Measurements from ENCODE around the gene TMEM125. TPM values are rescaled to one million over a fixed set of nuclear protein-coding genes. Genes with fewer than 3 reads are reported as not detected.

The TMEM125 gene
- total and polyA plus RNA-seq, 10 of the 15 experiments (the other 5 are each of a cell fraction or from before 2014, with no cell fraction given): 0.28 TPM; not detected in 9

DNA sequence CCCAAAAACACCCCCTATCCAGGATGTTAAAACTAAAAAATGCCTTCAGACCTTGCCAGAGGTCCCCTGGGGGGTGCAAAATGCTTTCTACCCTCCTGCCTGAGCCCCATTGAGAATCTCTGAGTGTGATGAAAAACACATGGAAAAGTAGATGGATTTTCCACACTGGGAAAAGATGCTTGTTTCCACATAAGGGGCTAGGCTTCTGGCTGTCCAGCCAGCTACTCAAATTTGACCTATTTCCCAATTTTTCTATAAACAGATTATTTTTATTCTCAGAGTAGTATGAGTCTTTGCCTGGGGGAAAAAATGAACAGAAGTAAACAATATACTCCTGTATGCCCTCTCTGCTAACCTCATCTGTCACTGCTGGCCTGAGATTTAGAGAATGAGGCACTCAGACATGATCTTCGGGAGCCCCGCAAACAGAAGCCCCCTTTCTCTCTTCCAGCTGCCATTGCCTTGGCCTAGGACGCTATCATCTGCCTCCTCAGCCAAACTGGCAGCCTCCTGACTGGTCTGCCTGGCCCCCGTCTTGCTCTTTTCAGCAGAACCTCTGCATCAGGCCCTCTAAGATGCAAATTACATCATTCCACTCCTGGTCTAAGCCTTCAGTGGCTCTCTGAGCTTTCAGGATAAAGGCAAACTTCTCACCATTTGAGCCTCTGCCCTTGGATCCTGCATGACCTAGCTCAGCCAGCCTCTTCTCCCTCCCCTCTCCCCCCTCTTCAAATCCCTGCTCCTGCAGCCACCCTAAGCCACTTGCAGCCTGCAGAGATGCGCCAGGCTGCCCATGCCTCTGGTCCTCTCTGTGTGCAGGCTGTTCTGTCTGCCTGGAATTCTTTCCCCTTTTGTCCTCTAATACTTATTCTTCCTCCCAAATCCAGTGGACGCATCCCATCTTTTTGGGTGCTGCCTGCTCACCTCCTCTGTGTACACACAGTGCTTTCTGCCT is 39.7 kb upstream of the TMEM125 start:
- Histone ChIP-seq H3K79me2 (ENCODE audit: control insufficient read depth, insufficient read depth, low read length) (no peaks in the 10 kb centered on the region), H3K27me3 (replicated peaks in 1 of 2; ENCODE audit: control insufficient read depth in 2 of 2, insufficient read depth in 2 of 2, low read length in 1 of 2) (no peaks in the 10 kb centered on the region), H3K9me3 (replicated peaks; ENCODE audit: control insufficient read depth, insufficient read depth, low read length) (no peaks in the 10 kb centered on the region), H3K4me2 (ENCODE audit: control insufficient read depth, insufficient read depth) (no peak overlapping the region), H3K36me3 (ENCODE audit: control insufficient read depth in 2 of 2, insufficient read depth in 2 of 2, low read length in 1 of 2) (peaks cover 3 to 11% of the 10 kb centered on the region in 2 experiments; a peak in 2 of 4 replicates), H3K4me3 (no peak overlapping the region), H3K27ac (ENCODE audit: control insufficient read depth, insufficient read depth) (no peak overlapping the region), H3K9ac (ENCODE audit: control insufficient read depth, insufficient read depth, low read length) (no peak overlapping the region), H2AFZ (ENCODE audit: control insufficient read depth, low read depth, low read length) (no peak overlapping the region), H3K4me1 (ENCODE audit: control insufficient read depth, insufficient read depth, low read length) (no peaks in the 10 kb centered on the region; the same call in 1 of the 2 replicates), H4K20me1 (ENCODE audit: control insufficient read depth, insufficient read depth) (no peaks in the 10 kb centered on the region)
- WGBS (ENCODE audit: insufficient coverage, insufficient replicate concordance, low lambda C conversion rate, missing lambda C conversion rate): 73% methylated on average over 6 of the region's 6 CpGs
- ChIA-PET POLR2A (no interaction called here), CTCF (interaction anchor here (0.9 to 3.4 kb wide), 4 partner anchors 9 to 704 kb away, joined by 3 to 11 read pairs (median 4); no protein-coding TSS in a partner anchor), RAD21 (ENCODE audit: unreplicated experiment) (interaction anchor here (0.8 to 1.9 kb wide), 4 partner anchors 9 to 521 kb away, joined by 3 to 5 read pairs (median 4); partner anchors contain the start of gene CDC20), SMC1A (ENCODE audit: uncharacterized antibody, unreplicated experiment) (interaction anchor here (1.0 to 6.5 kb wide), 4 partner anchors 129 to 420 kb away, joined by 3 to 63 read pairs (median 14); partner anchors contain the start of genes CDC20 and KDM4A)
- DNase-seq (ENCODE audit: low read depth, low spot score) (no peak), ATAC-seq (no peak), FAIRE-seq (no peak)
- no TSS peak for BruUV-seq (replicated peaks)
- in situ Hi-C loops (cut with MboI) (loop anchor here (5.0 kb wide), 1 partner anchor 182 kb away; no protein-coding TSS in a partner anchor), intact Hi-C loops (cut with micrococcal nuclease; ENCODE audit: unreplicated experiment) (loop anchor here (5.0 to 10.0 kb wide), 2 partner anchors 297 to 425 kb away; partner anchors contain the start of gene KDM4A)
- TF ChIP-seq, protein P1, sequence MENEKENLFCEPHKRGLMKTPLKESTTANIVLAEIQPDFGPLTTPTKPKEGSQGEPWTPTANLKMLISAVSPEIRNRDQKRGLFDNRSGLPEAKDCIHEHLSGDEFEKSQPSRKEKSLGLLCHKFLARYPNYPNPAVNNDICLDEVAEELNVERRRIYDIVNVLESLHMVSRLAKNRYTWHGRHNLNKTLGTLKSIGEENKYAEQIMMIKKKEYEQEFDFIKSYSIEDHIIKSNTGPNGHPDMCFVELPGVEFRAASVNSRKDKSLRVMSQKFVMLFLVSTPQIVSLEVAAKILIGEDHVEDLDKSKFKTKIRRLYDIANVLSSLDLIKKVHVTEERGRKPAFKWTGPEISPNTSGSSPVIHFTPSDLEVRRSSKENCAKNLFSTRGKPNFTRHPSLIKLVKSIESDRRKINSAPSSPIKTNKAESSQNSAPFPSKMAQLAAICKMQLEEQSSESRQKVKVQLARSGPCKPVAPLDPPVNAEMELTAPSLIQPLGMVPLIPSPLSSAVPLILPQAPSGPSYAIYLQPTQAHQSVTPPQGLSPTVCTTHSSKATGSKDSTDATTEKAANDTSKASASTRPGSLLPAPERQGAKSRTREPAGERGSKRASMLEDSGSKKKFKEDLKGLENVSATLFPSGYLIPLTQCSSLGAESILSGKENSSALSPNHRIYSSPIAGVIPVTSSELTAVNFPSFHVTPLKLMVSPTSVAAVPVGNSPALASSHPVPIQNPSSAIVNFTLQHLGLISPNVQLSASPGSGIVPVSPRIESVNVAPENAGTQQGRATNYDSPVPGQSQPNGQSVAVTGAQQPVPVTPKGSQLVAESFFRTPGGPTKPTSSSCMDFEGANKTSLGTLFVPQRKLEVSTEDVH (IDR thresholded peaks at IDR 0.05; ENCODE audit: low read depth, partially characterized antibody): no peak
- TF ChIP-seq SMAD5 (IDR thresholded peaks at IDR 0.05; ENCODE audit: low read depth): no peak
- TF ChIP-seq IRF4 (IDR thresholded peaks at IDR 0.05; ENCODE audit: low read depth, low read length): no peak
- no peak for TF ChIP-seq PML (IDR thresholded peaks at IDR 0.05; ENCODE audit: low read length)
- TF ChIP-seq ZNF207 (IDR thresholded peaks at IDR 0.05; ENCODE audit: borderline replicate concordance): no peak
- TF ChIP-seq FOXK2 (IDR thresholded peaks at IDR 0.05): no peak
- TF ChIP-seq, protein P2, sequence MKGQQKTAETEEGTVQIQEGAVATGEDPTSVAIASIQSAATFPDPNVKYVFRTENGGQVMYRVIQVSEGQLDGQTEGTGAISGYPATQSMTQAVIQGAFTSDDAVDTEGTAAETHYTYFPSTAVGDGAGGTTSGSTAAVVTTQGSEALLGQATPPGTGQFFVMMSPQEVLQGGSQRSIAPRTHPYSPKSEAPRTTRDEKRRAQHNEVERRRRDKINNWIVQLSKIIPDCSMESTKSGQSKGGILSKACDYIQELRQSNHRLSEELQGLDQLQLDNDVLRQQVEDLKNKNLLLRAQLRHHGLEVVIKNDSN (IDR thresholded peaks at IDR 0.05; ENCODE audit: borderline replicate concordance, extremely low read length, insufficient read depth, low read depth, low read length): no peak
- TF ChIP-seq BHLHE40 (IDR thresholded peaks at IDR 0.05; ENCODE audit: borderline replicate concordance in 1 of 2, low read depth in 2 of 2, low read length in 1 of 2): no peak
- TF ChIP-seq FOXM1 (IDR thresholded peaks at IDR 0.05; ENCODE audit: low read depth, low read length): no peak
- TF ChIP-seq, protein P3, sequence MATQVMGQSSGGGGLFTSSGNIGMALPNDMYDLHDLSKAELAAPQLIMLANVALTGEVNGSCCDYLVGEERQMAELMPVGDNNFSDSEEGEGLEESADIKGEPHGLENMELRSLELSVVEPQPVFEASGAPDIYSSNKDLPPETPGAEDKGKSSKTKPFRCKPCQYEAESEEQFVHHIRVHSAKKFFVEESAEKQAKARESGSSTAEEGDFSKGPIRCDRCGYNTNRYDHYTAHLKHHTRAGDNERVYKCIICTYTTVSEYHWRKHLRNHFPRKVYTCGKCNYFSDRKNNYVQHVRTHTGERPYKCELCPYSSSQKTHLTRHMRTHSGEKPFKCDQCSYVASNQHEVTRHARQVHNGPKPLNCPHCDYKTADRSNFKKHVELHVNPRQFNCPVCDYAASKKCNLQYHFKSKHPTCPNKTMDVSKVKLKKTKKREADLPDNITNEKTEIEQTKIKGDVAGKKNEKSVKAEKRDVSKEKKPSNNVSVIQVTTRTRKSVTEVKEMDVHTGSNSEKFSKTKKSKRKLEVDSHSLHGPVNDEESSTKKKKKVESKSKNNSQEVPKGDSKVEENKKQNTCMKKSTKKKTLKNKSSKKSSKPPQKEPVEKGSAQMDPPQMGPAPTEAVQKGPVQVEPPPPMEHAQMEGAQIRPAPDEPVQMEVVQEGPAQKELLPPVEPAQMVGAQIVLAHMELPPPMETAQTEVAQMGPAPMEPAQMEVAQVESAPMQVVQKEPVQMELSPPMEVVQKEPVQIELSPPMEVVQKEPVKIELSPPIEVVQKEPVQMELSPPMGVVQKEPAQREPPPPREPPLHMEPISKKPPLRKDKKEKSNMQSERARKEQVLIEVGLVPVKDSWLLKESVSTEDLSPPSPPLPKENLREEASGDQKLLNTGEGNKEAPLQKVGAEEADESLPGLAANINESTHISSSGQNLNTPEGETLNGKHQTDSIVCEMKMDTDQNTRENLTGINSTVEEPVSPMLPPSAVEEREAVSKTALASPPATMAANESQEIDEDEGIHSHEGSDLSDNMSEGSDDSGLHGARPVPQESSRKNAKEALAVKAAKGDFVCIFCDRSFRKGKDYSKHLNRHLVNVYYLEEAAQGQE (IDR thresholded peaks at IDR 0.05; ENCODE audit: low read depth, low read length): no peak
- TF ChIP-seq CBFB (IDR thresholded peaks at IDR 0.05; ENCODE audit: low read depth): no peak

All from GM12878 (cell line).